AG09309 (cell line): ENCODE results near the gene TRIM7.

Experiments used
- DNase-seq: peaks from one replicate; pipeline ENCODE4 v3.0.0-alpha.2; 2010; ENCODE audit warnings: low read depth
- H3K4me3 ChIP-seq: 2 replicates; pipeline ENCODE4 v1.5.1; 2011; ENCODE audit warnings: mild to moderate bottlenecking, low read depth, low read length, moderate library complexity; ENCODE audit not compliant: control insufficient read depth
- TF ChIP-seq, protein P1 (sequence below): IDR thresholded peaks from 2 replicates; pipeline ENCODE4 v1.5.1; 2011; ENCODE audit warnings: mild to moderate bottlenecking, low read depth, low read length, inconsistent platforms; ENCODE audit not compliant: insufficient read depth, control insufficient read depth; ENCODE audit errors: missing control alignments

Gene TRIM7

GRCh38 chr5:181205761-181206649, 1.0 kb upstream of the TRIM7 start:
- TF ChIP-seq, protein P1, sequence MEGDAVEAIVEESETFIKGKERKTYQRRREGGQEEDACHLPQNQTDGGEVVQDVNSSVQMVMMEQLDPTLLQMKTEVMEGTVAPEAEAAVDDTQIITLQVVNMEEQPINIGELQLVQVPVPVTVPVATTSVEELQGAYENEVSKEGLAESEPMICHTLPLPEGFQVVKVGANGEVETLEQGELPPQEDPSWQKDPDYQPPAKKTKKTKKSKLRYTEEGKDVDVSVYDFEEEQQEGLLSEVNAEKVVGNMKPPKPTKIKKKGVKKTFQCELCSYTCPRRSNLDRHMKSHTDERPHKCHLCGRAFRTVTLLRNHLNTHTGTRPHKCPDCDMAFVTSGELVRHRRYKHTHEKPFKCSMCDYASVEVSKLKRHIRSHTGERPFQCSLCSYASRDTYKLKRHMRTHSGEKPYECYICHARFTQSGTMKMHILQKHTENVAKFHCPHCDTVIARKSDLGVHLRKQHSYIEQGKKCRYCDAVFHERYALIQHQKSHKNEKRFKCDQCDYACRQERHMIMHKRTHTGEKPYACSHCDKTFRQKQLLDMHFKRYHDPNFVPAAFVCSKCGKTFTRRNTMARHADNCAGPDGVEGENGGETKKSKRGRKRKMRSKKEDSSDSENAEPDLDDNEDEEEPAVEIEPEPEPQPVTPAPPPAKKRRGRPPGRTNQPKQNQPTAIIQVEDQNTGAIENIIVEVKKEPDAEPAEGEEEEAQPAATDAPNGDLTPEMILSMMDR: no peak
- DNase-seq: no peak
- H3K4me3 ChIP-seq: peak overlapping the region; percentile 44

- peak overlapping the region; percentile 44 for H3K4me3 ChIP-seq
- DNase-seq: no peak
- TF ChIP-seq, protein P1: no peak
Observed at GRCh38 chr5:181204113-181204825, 727 bp downstream of the TRIM7 start.

DNA sequence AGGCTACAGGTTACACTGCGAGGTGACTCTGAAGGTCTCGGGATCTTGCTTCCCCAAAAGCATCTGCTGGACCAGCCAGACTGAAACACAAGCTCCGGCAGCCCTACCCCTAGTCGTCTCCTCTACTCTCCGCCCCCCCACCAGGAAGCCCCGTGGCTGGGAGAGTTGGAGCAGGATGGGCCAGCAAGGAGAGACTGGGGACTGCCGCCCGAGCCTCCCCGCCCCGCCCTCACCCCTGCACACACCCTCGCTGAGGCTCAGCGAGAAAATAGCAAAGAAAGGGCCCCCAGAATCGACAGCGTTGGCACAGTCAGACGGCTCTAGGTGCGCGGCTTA, 1.3 kb downstream of the TRIM7 start:
- TF ChIP-seq, protein P1: no peak
- H3K4me3 ChIP-seq: peak overlapping the region; percentile 44
- DNase-seq: no peak

- DNase-seq: no peak
- TF ChIP-seq, protein P1: no peak
- H3K4me3 ChIP-seq: no peak overlapping the region
Observed at GRCh38 chr5:181203093-181203711, 1.8 kb downstream of the TRIM7 start.

DNA sequence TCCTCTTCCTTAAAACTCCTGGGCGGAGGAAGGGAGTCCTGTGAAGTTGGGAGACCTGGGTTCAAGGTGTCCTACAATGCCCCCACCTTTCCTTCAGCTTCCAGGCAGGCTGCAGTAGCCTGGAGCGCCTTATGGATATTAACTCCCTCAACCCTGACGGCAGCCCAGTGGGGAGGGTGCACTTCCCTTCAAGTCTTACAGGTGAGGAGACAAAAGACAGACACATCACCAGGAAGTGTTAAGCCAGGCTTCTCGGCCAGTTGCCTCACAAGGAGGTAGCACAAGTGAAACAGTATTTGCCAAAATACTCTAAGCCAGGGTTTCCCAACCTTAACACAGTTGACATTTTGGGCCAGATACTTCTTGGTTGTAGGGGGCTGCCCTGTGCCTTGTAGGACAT, 4.2 kb downstream of the TRIM7 start:
- no peak overlapping the region for H3K4me3 ChIP-seq
- TF ChIP-seq, protein P1: no peak
- no peak for DNase-seq

- TF ChIP-seq, protein P1: no peak
- H3K4me3 ChIP-seq: no peak overlapping the region
- DNase-seq: no peak
Observed at GRCh38 chr5:181199881-181200638, 4.9 kb downstream of the TRIM7 start.
